ENCODE results near the gene LRRK1. TPM values are rescaled to one million over a fixed set of nuclear protein-coding genes. Genes with fewer than 3 reads are reported as not detected.

The LRRK1 gene
- total and polyA plus RNA-seq, 2 experiments from 2014 or later: 2.6 to 4.5 TPM

GRCh38 chr15:101003081-101003480 is 83.9 kb downstream of the LRRK1 start (continued):
- TF ChIP-seq, protein P1, sequence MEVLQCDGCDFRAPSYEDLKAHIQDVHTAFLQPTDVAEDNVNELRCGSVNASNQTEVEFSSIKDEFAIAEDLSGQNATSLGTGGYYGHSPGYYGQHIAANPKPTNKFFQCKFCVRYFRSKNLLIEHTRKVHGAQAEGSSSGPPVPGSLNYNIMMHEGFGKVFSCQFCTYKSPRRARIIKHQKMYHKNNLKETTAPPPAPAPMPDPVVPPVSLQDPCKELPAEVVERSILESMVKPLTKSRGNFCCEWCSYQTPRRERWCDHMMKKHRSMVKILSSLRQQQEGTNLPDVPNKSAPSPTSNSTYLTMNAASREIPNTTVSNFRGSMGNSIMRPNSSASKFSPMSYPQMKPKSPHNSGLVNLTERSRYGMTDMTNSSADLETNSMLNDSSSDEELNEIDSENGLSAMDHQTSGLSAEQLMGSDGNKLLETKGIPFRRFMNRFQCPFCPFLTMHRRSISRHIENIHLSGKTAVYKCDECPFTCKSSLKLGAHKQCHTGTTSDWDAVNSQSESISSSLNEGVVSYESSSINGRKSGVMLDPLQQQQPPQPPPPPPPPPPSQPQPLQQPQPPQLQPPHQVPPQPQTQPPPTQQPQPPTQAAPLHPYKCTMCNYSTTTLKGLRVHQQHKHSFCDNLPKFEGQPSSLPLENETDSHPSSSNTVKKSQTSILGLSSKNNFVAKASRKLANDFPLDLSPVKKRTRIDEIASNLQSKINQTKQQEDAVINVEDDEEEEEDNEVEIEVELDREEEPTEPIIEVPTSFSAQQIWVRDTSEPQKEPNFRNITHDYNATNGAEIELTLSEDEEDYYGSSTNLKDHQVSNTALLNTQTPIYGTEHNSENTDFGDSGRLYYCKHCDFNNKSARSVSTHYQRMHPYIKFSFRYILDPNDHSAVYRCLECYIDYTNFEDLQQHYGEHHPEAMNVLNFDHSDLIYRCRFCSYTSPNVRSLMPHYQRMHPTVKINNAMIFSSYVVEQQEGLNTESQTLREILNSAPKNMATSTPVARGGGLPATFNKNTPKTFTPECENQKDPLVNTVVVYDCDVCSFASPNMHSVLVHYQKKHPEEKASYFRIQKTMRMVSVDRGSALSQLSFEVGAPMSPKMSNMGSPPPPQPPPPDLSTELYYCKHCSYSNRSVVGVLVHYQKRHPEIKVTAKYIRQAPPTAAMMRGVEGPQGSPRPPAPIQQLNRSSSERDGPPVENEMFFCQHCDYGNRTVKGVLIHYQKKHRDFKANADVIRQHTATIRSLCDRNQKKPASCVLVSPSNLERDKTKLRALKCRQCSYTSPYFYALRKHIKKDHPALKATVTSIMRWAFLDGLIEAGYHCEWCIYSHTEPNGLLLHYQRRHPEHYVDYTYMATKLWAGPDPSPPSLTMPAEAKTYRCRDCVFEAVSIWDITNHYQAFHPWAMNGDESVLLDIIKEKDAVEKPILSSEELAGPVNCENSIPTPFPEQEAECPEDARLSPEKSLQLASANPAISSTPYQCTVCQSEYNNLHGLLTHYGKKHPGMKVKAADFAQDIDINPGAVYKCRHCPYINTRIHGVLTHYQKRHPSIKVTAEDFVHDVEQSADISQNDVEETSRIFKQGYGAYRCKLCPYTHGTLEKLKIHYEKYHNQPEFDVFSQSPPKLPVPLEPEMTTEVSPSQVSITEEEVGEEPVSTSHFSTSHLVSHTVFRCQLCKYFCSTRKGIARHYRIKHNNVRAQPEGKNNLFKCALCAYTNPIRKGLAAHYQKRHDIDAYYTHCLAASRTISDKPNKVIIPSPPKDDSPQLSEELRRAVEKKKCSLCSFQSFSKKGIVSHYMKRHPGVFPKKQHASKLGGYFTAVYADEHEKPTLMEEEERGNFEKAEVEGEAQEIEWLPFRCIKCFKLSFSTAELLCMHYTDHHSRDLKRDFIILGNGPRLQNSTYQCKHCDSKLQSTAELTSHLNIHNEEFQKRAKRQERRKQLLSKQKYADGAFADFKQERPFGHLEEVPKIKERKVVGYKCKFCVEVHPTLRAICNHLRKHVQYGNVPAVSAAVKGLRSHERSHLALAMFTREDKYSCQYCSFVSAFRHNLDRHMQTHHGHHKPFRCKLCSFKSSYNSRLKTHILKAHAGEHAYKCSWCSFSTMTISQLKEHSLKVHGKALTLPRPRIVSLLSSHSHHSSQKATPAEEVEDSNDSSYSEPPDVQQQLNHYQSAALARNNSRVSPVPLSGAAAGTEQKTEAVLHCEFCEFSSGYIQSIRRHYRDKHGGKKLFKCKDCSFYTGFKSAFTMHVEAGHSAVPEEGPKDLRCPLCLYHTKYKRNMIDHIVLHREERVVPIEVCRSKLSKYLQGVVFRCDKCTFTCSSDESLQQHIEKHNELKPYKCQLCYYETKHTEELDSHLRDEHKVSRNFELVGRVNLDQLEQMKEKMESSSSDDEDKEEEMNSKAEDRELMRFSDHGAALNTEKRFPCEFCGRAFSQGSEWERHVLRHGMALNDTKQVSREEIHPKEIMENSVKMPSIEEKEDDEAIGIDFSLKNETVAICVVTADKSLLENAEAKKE (CRISPR knock-in tag; IDR thresholded peaks at IDR 0.05): no peak
- TF ChIP-seq NANOG (IDR thresholded peaks at IDR 0.05; ENCODE audit: borderline replicate concordance) (no peak), POLR2AphosphoS5 (IDR thresholded peaks at IDR 0.05; ENCODE audit: low read depth) (no peak), ETS1 (IDR thresholded peaks at IDR 0.05) (no peak), STAT1 (IDR thresholded peaks at IDR 0.05; ENCODE audit: unreplicated experiment) (no peak), REST (IDR thresholded peaks at IDR 0.05; ENCODE audit: unreplicated experiment) (no peak)

Data from GM23338 (cell line).